ENCODE measurements around the gene GCNT2.
"Not testable (repeated sequence)": the region's sequence is repeated elsewhere in the genome, so short reads cannot be mapped to it uniquely, and the experiment has no call there.

The GCNT2 gene

DNA sequence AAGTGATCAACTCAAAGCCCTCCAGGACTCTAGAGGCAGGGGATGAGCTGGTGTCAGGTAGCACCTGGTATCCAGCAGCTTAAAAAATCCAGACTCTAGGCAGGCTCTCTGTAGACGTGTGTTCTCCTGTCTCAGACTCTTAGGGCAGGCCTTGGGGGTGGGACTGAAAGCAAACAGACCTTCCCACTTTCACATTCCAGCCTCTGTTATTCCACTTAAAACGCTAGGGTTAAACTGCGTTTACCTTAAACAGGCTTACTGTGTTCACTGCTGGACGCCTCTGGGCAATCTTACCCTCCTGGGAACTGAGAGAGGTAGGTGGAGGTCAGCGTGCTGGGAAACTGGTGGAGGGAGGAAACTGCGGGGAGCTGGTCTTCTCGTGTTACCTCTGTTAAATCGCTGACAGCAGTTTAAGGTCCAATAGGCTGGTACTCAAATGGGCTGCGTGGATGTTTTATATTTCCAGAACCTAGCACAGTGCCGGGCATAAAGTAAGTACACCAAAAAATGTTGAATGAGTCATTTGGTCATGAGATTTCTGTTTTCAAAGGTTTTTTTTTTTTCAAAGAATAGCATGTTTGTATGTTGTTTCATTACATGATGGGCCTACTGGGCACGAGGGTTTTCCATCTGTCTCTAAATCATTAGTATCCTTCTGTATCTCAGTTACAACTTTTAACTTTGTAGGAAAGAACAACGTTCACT is at the start of gene GCNT2:
GCNT2 (plus strand) TSS at position 248 of the 705 bp plus-strand sequence. CDS start 7,561 bp downstream, outside the sequence.
- no peak for DNase-seq (ENCODE audit: low read depth in 3 of 3)

DNA sequence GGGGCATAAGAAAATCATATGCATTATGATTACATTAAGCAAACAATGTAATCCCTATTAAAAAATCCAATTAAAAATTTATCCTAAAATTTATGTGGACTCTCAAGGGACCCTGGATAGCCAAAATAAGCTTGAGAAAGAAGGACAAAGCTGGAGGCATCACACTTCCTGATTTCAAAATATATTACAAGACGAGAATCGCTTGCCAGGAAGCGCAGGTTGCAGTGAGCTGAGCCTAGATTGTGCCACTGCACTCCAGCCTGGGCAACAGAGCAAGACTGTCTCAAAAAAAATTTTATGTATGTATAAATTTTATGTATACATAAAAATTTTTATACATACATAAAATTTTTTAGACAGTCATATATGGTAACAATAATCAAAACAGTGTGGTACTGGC is 48.5 kb upstream of the GCNT2 start:
- no peak for DNase-seq (ENCODE audit: low read depth in 3 of 3)

DNA sequence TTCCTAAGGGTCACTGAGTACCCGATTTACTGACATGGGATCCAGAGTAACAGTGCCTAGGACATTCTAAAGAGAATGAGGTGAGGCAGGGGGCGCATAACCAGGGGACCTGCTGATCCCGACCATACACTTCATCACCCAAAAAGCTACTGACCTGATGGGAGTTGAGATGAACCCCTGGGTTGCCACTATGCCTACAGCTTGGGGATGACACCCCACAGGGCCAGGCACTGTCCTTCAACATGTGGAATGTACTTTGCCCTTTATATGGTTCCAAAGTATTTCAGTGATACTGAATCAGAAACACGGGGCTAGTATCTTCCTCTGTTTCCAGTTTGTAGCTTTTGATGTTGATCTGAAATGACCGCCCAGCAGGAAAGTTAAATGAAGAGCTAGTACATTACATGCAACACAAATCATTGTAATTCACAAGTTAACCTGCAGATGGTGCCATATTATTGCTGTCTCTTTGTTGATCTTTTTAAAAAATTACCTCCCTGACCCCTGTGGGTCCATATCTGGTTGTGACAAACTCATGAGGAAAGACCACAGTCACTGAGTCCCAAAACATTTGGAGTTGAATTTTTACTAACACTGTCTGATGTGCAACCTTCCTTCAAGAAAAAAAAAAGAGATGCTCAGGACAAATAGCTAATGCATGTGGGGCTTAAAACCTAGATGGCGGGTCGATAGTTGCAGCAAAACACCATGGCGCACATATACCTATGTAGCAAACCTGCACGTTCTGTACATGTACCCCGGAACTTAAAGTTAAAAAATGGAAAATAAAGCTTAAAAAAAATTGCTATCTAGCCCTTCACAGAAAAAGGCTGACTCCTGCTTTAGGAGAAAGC is 42.7 kb upstream of the GCNT2 start:
- peak in 1 of 3 donors; percentile 7 for DNase-seq (ENCODE audit: low read depth in 3 of 3)

DNA sequence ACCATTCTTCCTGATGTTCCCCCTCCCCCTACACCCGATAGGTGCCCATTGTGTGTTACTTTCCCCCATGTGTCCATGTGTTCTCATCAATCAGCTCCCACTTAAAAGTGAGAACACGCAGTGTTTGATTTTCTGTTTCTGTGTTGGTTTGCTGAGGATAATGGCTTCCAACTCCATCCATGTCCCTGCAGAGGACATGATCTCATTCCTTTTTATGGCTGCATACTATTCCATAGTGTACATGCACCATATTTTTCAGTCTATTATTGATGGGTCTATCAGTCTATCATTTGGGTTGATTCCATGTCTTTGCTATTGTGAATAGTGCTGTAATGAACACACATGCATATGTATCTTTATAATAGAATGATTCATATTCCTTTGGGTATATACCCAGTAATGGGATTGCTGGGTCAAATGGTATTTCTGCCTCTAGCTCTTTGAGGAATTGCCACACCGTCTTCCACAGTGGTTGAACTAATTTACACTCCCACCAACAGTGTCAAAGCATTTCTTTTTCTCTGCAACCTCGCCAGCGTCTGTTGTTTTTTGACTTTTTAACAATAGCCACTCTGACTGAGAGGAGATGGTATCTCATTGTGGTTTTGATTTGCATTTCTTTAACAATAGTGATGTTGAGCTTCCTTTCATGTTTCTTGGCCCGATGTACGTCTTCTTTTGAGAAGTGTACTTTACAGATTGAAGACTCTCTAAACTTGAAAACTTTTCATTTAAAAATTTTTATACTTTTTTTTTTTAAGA is 41.0 kb upstream of the GCNT2 start:
- DNase-seq (ENCODE audit: low read depth in 3 of 3), result no peak

DNA sequence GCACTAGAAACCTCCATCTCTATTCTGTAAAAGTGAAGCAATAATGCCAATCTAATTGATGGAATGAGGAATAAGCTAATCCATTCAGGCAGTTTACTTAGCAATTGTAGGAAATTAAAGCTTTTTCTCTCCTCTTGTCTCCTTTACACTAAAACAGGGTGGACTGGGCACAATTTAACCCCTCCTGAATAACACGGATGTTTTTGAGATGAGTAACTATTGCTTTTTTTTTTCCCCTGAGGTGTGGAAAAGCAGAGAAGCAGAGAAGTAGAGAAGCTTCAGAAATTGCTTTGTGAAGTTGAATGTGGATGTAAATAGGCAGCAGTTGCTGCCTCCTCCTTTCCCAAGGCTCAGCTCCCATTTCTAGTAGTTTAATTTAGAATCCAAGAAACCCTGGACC is 40.0 kb upstream of the GCNT2 start:
- no peak for DNase-seq (ENCODE audit: low read depth in 3 of 3)

DNA sequence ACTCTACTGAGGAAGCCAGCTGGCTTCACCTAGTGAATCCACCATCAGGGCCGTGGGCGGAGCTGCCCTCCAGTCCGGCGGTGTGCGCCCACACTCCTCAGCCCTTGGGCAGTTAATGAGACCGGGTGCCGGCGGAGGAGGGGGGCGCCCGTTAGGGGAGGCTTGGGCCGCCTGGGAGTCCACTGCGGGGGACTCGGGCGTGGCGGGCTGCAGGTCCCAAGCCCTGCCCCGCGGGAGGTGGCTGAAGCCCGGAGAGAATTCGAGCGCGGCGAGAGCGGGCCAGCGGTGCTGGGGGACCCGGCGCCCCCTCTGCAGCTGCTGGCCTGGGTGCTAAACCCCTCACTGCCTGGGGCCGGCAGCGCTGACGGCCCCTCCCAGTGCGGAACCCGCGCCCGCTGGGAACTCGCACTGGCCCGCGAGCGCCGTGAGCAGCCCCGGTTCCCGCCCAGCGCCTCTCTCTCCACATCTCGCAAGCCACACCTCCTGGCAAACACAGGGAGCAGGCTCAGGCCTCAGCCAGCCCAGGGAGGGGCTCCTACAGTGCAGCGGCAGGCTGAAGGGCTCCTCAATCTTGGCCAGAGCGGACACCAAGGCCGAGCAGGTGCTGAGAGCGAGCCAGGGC is 38.4 kb upstream of the GCNT2 start:
- DNase-seq (ENCODE audit: low read depth in 3 of 3), result no peak

DNA sequence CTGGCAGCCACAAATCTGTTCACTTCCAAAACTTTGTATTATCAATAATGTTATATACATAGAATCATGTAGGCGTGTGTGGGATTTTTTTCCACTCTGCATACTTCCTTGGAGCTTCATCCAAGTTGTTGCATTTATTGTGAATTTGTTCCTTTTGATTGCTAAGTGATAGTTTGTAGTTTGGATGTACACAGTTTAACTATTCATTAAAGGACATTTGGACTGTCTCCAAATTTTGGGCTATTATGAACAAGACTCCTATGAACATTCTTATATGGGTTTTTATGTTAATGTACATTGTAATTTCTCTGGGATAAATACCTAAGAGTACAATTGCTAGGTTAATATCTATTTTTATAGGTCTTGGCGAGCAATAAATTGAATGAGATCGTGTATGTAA is 36.2 kb upstream of the GCNT2 start:
- DNase-seq (ENCODE audit: low read depth in 3 of 3), result no peak

DNA sequence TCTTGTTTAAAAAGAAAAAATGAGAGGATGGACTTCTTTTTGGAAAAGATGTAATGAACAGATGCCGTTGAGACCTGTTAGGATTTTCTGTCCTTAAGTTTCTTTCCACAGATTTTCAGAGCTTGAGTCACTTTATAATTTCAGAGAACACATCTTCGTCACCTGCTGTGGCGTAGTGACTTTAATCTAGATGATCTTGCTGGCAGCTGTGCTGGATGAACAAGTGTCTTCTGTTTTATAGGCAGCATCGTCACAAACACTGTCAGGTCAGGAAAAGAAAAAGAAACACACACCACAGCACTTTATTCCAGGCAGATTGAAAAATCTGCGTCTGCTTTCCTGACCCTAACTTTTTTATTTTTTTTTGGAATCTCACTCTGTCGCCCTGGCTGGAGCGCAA is 35.7 kb upstream of the GCNT2 start:
- DNase-seq (ENCODE audit: low read depth in 3 of 3), result no peak

DNA sequence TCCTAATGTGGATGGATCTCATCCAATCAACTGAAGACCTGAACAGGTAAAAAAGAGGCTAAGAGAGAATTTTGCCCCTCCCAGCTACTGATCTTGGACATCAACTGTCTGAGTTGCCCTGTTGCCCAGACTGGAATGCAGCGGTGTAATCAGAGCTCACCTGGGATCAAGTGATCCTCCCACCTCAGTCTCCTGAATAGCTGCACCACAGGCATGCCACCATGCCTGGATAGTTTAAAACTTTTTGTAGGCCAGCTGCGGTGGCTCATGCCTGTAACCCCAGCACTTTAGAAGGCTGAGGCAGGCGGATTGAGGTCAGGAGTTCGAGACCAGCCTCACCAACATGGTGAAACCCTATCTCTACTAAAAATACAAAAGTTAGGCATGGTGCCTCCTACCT is 34.9 kb upstream of the GCNT2 start:
- no peak for DNase-seq (ENCODE audit: low read depth in 3 of 3)

DNA sequence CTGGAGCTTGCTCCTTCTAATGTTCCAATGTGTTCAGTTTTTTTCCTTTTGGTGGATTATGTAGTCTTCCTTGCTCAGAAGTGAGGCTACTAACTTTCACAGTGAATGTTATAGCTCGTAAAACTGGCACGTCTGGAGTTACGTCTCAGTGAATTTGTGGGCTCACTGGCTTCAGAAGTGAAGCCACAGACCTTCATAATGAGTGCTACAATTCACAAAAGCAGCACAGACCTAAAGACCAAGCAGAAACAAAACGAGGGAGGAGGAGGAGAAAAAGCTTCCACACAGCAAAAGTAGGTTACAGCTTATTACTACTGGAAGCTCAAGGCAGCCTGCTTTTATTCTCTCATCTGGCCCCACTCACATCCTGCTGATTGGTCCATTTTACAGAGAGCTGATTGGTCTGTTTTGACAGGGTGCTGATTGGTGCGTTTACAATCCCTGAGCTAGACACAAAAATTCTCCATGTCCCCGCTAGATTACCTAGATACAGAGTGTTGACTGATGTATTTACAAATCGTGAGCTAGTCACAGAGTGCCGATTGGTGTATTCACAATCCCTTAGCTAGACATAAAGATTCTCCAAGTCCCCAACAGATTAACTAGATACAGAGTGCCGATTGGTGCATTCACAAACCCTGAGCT is 34.1 kb upstream of the GCNT2 start:
- DNase-seq (ENCODE audit: low read depth in 3 of 3), result not testable (repeated sequence)

DNA sequence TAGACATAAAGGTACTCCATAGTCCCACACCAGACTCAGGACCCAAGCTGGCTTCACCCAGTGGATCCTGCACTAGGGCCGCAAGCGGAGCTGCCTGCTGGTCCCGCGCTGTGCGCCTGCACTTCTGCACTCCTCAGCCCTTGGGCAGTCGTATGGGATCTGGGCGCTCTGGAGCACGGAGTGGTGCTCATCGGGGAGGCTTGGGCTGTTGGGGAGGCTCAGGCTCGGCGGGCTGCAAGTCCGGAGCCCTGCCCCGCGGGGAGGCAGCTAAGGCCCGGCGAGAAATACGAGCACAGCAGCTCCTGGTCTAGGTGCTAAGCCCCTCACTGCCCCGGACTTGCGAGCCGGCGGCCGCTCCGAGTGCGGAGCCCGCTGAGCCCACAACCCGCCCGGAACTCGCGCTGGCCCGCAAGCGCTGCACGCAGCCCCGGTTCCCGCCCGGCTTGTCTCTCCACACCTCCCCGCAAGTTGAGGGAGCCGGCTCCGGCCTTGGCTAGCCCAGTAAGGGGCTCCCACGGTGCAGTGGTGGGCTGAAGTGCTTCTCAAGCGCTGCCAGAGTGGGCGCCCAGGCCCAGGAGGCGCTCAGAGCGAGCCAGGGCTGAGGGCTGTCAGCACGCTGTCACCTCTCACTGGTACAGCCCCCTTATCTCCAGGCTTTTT is 33.4 kb upstream of the GCNT2 start:
- no peak for DNase-seq (ENCODE audit: low read depth in 3 of 3)

DNA sequence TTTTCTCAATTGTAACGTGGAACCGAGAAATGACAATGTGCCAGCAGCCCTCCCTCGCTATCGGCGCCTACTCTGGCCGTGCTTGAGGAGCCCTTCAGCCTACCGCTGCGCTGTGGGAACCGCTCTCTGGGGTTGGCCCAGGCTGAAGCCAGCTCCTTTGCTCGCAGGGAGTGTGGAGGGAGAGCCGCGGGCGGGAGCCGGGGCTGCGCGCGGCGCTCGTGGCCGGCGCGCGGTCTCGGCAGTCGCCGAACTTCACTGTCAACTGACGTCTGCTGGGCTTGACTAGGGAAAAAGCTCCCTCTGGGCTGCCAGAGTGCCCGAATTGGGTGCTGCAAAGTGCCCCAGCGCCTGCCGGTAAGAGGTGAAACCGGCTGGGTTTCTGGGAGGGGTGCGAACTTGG is 29.7 kb upstream of the GCNT2 start:
- no peak for DNase-seq (ENCODE audit: low read depth in 3 of 3)

DNA sequence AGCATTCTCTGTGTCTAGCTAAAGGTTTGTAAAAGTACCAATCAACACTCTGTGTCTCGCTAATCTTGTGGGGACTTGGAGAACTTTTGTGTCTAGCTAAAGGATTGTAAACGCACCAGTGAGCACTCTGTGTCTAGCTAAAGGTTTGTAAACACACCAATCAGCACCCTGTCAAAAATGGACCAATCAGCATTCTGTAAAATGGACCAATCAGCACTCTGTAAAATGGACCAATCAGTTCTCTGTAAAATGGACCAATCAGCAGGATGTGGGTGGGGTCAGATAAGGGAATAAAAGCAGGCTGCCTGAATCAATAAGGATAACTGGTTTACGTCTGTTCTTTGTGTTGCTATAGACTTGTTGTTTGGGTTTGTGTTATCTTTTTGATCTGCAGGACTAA is 29.2 kb upstream of the GCNT2 start:
- not testable (repeated sequence) for DNase-seq (ENCODE audit: low read depth in 3 of 3)

DNA sequence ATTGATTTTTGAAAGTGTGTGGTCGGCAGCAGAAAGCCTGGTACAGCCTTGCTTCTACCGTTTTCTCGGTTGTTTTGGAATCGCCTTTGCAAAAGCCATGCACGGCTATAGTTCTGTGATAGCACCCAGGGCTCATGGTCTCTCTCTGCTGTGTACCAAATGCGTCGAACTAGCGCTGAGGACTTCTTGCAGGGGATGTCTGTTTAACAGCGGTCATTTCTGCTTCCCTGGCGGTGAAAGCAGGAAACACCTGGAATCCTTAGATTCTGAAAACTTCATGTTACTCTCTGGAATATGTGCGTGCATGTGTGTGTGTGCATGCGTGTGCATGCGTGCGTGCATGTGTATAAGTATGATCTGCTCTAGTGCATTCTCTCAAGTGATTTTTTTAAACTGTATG is 26.1 kb upstream of the GCNT2 start:
- DNase-seq (ENCODE audit: low read depth in 3 of 3), result no peak

DNA sequence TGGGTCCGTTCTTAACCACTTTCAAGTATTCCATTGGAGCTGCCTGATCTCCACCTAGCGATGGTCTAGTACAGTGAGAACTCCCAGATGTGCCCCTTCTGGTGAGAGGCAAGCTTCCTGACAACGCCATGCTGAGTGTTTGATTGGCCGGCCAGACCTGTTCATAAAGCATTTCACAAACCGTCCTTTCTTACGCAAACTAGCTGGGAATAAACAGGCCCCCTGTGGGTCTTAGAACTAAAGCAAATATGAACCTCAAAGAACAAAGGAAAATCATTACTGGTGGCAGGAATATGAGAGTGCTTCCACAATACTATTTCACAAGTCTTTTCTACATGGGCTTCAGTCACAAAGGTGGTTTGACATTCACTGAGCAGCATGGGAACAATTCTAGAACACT is 15.6 kb upstream of the GCNT2 start:
- no peak for DNase-seq (ENCODE audit: low read depth in 3 of 3)

DNA sequence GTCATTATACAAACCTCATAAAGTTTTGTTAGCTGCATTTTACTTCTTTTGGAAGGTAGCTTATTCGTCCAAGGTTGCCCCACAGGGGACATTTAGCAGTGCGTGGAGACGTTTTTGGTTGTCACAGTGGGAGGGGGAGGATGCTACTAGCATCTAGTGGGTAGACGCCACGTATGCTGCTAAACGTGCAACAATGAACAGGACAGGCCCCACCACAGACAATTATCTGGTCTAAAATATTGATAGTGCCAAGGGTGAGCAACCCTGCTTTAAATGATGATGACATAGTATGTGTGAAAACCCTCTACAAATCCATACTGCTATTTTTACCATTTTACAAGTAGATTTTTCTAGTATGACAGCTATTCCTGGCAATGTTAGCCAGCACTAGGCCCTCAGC is 13.9 kb upstream of the GCNT2 start:
- DNase-seq (ENCODE audit: low read depth in 3 of 3), result no peak

DNA sequence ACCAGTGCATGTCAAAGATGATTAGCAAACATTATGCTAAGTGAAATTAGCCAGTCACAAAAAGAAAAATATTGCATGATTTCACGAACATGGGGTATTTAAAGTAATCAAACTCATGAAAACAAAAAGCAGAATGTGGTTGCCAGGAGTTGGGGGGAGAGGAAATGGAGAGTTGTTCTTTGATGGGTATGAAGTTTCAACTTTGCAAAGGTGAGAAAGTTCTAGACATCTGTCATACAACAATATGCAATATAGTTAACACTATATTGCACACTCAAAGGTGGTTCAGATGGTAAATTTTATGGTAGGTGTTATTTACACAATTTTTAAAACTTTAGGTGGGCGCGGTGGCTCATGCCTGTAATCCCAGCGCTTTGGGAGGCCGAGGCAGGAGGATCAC is 13.4 kb upstream of the GCNT2 start:
- DNase-seq (ENCODE audit: low read depth in 3 of 3), result no peak

DNA sequence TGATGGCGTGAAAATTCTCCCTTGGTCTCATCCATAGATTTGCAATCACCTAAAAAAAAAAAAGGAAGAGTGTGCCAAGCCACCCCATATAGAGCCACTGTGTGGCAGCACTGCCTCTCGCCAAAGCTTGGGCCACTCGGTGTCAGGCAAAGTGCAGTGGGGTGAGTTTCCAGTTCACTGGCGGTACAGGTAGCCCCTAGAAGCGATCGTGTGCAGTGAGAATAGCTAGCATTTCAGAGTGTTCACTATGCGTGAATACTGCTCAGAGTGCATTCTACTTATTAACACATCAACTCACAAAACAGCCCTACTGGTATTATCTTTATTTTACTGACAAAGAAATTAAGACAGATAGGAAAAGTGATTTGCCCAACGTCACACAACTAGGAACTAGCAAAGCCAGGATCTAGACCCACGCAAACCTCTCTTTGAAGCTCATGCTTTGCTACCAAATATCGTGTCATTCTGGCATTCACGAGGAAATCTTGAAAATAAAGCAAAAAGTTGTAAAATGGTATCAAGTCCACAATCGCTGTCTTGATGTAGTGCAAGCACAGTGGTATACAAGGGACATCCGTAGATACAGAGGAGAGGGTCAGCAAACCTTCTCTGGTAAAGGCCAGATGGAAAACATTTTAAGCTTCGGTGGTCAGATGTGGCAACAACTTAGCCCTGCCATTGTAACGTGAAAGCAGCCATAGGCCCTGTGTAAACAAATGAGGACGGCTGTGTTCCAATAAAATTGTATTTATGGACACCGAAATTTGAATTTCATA is 10.4 kb upstream of the GCNT2 start:
- DNase-seq (ENCODE audit: low read depth in 3 of 3), result peak in 1 of 3 donors; percentile 16

DNA sequence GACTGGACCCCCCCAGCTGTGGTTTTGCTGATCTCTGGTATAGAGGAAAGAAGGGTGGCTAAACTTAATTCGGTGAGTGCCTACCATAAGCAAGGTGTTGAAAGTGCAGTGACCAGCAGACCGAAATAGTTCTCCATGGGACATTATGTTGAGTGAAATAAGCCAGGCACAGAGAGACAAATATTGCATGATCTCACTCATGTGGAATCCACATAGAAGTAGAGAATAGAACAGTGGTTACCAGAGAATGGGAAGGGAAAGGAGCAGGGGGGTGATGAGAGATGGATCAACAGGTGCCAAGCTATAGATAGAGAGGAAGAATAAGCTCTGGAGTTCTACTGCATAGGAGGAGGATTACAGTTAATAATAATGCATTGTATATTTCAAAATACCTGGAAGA is 9.7 kb upstream of the GCNT2 start:
- DNase-seq (ENCODE audit: low read depth in 3 of 3), result no peak

DNA sequence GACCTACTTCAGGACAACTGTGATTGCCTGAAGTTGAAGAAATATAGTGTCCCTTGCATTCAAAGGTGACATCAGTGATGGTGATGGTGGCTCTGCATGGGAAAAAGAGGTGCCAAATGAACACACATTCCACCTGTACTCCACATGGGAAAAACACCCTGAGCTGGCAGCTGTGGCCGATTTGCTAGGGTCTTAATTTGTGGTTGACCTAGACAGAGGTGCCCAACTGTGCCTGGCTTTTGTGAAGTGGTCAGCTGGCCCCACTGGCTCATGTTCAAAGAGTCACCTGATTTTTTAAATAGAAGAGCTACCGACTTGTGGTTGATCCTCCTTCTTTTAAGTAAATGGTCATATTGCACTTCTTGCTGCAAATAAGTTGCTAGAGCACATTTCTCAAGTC is 7.6 kb upstream of the GCNT2 start:
- DNase-seq (ENCODE audit: low read depth in 3 of 3), result no peak

Data from stimulated activated CD4-positive, alpha-beta T cell treated with anti-CD3 and anti-CD28 coated beads, TNF-alpha, amount 100 ng/mL, for 48 hours (primary cell).